Activated B cell treated with CpG ODN at 0.5 μM for 24 hours (primary cell): ENCODE measurements around the gene KANK3. TPM values are rescaled to one million over a fixed set of nuclear protein-coding genes. Genes with fewer than 3 reads are reported as not detected.

Source experiments
- ATAC-seq: fragments of 200-7000 bp; cut with Tn5 transposase; one replicate; pipeline ENCODE4 v1.10.0; 2021; ENCODE audit warnings: low read depth, mild to moderate bottlenecking, moderate library complexity
- CTCF ChIA-PET: fragments of 350-600 bp; sonication (Branson Sonifier 250); formaldehyde crosslinking; loops from one replicate; lab custom pipeline; 2021; ENCODE audit warnings: antibody characterized with exemption; lab: Charles Lee
- POLR2A ChIA-PET: fragments of 350-600 bp; sonication (Branson Sonifier 250); formaldehyde crosslinking; loops from one replicate; lab custom pipeline; 2021; ENCODE audit warnings: antibody characterized with exemption; lab: Charles Lee
- DNase-seq: peaks from one replicate; pipeline ENCODE4 v3.0.0; 2022
- H3K27ac Mint-ChIP-seq: one replicate; pipeline ENCODE4 v1.8.0; 2020; ENCODE audit warnings: mixed read lengths
- H3K27me3 Mint-ChIP-seq: one replicate; pipeline ENCODE4 v1.8.0; 2021; ENCODE audit warnings: mixed read lengths
- H3K36me3 Mint-ChIP-seq: one replicate; pipeline ENCODE4 v1.8.0; 2021; ENCODE audit warnings: low read depth, mixed read lengths
- H3K4me1 Mint-ChIP-seq: one replicate; pipeline ENCODE4 v1.8.0; 2021; ENCODE audit warnings: mixed read lengths
- H3K4me3 Mint-ChIP-seq: one replicate; pipeline ENCODE4 v1.8.0; 2020; ENCODE audit warnings: mild to moderate bottlenecking, mixed read lengths
- H3K9me3 Mint-ChIP-seq: one replicate; pipeline ENCODE4 v1.8.0; 2020; ENCODE audit warnings: mixed read lengths
- intact Hi-C: fragments of 100-400 bp; cut with micrococcal nuclease; formaldehyde crosslinking; loops from one replicate; pipeline ENCODE4 v1.15.1; 2024
- total RNA-seq: library from RNA; stranded (reverse); gene quantifications from 2 replicates; pipeline ENCODE4 v1.2.3, GENCODE V29; 2022
- TF ChIP-seq, protein P1 (sequence below): fragments of 200-600 bp; IDR thresholded peaks from one replicate; pipeline ENCODE4 v1.8.0; 2022; ENCODE audit warnings: antibody characterized with exemption, mild to moderate bottlenecking

The KANK3 gene
- total RNA-seq, 1 donor from 2014 or later = 0.29 TPM

DNA sequence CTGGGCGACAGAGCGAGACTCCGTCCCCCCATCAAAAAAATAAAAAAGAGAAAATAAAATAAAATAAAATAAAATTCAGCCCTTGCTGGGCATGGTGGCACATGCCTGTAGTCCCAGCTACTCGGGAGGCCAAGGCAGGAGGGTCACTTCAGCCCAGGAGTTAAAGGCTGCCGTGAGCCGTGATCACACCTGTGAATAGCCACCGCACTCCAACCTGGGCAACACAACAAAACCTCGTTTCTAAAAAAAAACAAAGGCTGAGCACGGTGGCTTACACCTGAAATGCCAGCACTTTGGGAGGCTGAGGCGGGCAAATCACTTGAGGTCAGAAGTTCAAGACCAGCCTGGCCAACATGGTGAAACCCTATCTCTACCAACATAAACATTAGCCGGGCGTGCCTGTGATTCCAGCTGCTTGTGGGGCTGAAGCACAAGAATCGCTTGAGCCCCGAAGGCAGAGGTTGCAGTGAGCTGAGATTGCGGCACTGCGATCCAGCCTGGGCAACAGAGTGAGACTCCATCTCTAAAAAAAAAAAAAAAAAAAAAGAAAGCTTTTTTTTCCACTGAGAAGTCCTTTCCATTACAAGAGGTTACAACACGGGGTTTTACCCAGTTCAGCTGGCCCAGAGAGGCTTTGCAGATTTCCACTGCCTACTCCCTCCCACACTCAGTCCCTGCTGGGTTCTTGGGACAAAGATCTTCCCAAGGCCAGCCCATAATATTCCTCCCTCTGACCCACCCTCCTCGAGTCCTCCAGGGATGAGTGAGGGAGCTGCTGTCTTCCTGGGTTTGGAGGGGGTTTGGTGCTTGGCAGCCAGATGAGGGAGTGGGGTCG, 27.3 kb upstream of the KANK3 start:
- POLR2A ChIA-PET = no interaction called here

DNA sequence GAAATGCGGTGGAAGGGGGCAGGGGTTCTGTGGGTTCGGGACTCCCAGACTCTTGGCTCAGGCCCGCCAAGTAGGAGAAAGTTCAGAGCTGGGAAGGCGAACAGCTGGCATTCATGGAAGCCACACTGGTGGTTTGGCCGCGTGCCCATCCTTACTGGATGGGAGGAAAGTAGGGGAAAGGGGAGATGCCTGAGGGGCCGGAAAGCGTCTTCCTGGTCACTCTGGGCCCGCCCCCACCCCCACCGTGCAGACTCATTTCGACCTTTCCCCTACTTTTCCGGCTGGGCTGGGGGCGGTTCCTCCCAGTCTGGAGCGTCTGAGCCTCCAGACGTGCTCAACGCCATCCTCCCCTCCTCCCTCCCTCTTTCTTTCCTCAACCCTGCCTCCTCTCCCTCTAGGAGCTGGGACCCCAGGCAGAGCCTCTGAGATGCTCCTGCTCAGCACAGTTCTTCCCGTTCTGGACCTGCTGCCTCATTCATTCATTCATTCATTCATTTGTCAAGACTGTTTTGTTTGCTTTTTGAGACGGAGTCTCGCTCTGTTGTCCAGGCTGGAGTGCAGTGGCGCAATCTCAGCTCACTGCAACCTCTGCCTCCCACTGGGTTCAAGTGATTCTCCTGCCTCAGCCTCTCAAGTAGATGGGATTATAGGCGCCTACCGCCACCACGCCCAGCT, 24.4 kb upstream of the KANK3 start:
- Mint-ChIP-seq H3K4me3 (no peak overlapping the region), H3K36me3 (no peaks in the 10 kb centered on the region), H3K9me3 (no peaks in the 10 kb centered on the region), H3K27me3 (peaks cover 35% of the 10 kb centered on the region), H3K4me1 (peaks cover 14% of the 10 kb centered on the region), H3K27ac (no peak overlapping the region)
- no peak for DNase-seq
- TF ChIP-seq, protein P1, sequence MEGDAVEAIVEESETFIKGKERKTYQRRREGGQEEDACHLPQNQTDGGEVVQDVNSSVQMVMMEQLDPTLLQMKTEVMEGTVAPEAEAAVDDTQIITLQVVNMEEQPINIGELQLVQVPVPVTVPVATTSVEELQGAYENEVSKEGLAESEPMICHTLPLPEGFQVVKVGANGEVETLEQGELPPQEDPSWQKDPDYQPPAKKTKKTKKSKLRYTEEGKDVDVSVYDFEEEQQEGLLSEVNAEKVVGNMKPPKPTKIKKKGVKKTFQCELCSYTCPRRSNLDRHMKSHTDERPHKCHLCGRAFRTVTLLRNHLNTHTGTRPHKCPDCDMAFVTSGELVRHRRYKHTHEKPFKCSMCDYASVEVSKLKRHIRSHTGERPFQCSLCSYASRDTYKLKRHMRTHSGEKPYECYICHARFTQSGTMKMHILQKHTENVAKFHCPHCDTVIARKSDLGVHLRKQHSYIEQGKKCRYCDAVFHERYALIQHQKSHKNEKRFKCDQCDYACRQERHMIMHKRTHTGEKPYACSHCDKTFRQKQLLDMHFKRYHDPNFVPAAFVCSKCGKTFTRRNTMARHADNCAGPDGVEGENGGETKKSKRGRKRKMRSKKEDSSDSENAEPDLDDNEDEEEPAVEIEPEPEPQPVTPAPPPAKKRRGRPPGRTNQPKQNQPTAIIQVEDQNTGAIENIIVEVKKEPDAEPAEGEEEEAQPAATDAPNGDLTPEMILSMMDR = no peak
- POLR2A ChIA-PET = interaction anchor here (0.7 kb wide), 2 partner anchors 53 to 738 kb away, joined by 3 read pairs; partner anchors contain the start of gene PET100
- intact Hi-C loops = no loop called here
- CTCF ChIA-PET = no interaction called here
- no peak for ATAC-seq

More for the DNA sequence above, 27.3 kb upstream of the KANK3 start:
- TF ChIP-seq, protein P1 = no peak
- Mint-ChIP-seq H3K4me3 (no peak overlapping the region), H3K9me3 (no peaks in the 10 kb centered on the region), H3K27me3 (peaks cover 24% of the 10 kb centered on the region), H3K27ac (no peak overlapping the region), H3K36me3 (peaks cover 5% of the 10 kb centered on the region), H3K4me1 (no peaks in the 10 kb centered on the region)
- CTCF ChIA-PET = no interaction called here
- DNase-seq = no peak
- ATAC-seq = no peak
- intact Hi-C loops = no loop called here

DNA sequence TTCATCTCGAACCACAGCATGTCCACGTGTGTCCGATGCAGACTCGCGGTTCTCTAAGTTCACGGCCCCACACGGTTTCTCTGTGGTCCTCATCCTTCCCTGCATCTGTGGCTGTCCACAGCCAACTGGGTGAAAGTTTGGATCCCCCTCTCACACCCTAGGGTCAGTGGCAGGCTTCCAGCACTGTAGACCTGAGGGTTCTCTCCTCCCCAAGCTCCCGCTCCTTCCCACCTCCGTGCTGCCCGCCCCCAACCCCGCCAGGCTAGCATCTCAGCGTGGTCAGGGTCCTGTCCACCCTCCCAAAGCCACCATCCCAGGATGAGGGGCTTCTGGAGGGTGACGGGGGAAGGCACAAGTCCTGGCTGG, 23.9 kb upstream of the KANK3 start:
- Mint-ChIP-seq H3K27me3 (peaks cover 39% of the 10 kb centered on the region), H3K36me3 (no peaks in the 10 kb centered on the region), H3K27ac (no peak overlapping the region), H3K4me3 (no peak overlapping the region), H3K4me1 (peaks cover 14% of the 10 kb centered on the region), H3K9me3 (no peaks in the 10 kb centered on the region)
- TF ChIP-seq, protein P1 = no peak
- ChIA-PET CTCF (no interaction called here), POLR2A (no interaction called here)
- intact Hi-C loops = no loop called here
- ATAC-seq = no peak
- no peak for DNase-seq

DNA sequence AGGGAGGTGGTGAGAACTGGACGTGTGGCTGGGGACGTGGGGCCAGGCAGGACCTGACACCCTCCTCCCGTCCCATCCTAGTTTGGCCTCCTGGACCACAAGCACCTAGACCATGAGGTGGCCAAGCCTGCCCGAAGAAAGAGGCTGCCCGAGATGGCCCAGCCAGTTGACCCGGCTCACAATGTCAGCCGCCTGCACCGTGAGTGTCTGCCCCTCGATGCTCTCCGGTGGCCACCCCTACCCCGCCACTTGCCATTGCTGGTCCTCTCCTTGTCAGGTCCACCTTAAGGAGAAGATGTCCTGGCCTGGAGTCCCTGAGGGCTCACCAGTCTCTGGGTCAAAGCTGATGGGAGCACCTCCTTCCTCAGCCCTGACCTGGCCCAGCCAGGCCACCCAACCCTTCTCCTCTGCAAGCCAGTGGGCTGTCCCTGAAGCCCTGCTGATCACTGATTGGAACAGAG, 23.1 kb upstream of the KANK3 start:
- intact Hi-C loops = no loop called here
- Mint-ChIP-seq H3K4me3 (no peak overlapping the region), H3K27me3 (peaks cover 43% of the 10 kb centered on the region), H3K27ac (no peak overlapping the region), H3K9me3 (no peaks in the 10 kb centered on the region), H3K4me1 (peaks cover 14% of the 10 kb centered on the region), H3K36me3 (no peaks in the 10 kb centered on the region)
- CTCF ChIA-PET = no interaction called here
- POLR2A ChIA-PET = interaction anchor here (0.6 kb wide), 1 partner anchor 158 kb away, joined by 6 read pairs; no protein-coding TSS in a partner anchor
- DNase-seq (no peak), ATAC-seq (no peak)
- TF ChIP-seq, protein P1 = no peak
